Stomach smooth muscle (tissue), 2 donors: ENCODE results near the gene HYPK.

Source experiments
- H3K27ac ChIP-seq: one replicate; pipeline ENCODE4 v1.7.0; 2013; ENCODE audit warnings: mild to moderate bottlenecking, low read length, inconsistent platforms
- H3K27me3 ChIP-seq, 2 donors: one replicate each; pipeline ENCODE4 v1.7.0; 2013; ENCODE audit warnings: low read length in 2 of 2; ENCODE audit not compliant: insufficient read depth in 2 of 2, control insufficient read depth in 1 of 2
- H3K36me3 ChIP-seq, 2 donors: one replicate each; pipeline ENCODE4 v1.7.0; 2013; ENCODE audit warnings: low read length in 2 of 2; ENCODE audit not compliant: control insufficient read depth in 2 of 2, insufficient read depth in 2 of 2
- H3K4me1 ChIP-seq: one replicate; pipeline ENCODE4 v1.7.0; 2013; ENCODE audit warnings: low read length; ENCODE audit not compliant: control insufficient read depth, insufficient read depth
- H3K4me3 ChIP-seq, 2 donors: one replicate each; pipeline ENCODE4 v1.7.0; 2013; ENCODE audit warnings: low read length in 2 of 2
- H3K9ac ChIP-seq, 2 donors: one replicate each; pipeline ENCODE4 v1.7.0; 2013; ENCODE audit warnings: low read length in 2 of 2, mild to moderate bottlenecking in 1 of 2
- H3K9me3 ChIP-seq, 2 donors: one replicate each; pipeline ENCODE4 v1.7.0; 2013; ENCODE audit warnings: low read length in 2 of 2; ENCODE audit not compliant: control insufficient read depth in 2 of 2
- donor health status: healthy.
- donor health status: Pancreatic carcinoma.

The HYPK gene

GRCh38 chr15:43800286-43801141, at the start of gene HYPK:
Gene HYPK (plus strand): TSS chr15:43800599. CDS start chr15:43800623, 24 bp downstream.
- H3K9ac ChIP-seq: peak within 1 kb of the TSS; percentile 76 to 92
- H3K9me3 ChIP-seq: no peaks in the 10 kb centered on the region
- H3K4me1 ChIP-seq: peaks cover 31% of the 10 kb centered on the region
- H3K4me3 ChIP-seq: peak within 1 kb of the TSS; percentile 89 to 99
- peak within 1 kb of the TSS; percentile 92 for H3K27ac ChIP-seq
- peaks cover 32 to 33% of the 10 kb centered on the region in 2 donors for H3K36me3 ChIP-seq
- H3K27me3 ChIP-seq: no peaks in the 10 kb centered on the region

- Histone ChIP-seq H3K9ac (no peak overlapping the region), H3K4me3 (no peak overlapping the region), H3K4me1 (peaks cover 8% of the 10 kb centered on the region), H3K9me3 (no peaks in the 10 kb centered on the region), H3K36me3 (peaks cover 5 to 9% of the 10 kb centered on the region in 2 donors), H3K27ac (no peak overlapping the region), H3K27me3 (no peaks in the 10 kb centered on the region)
These were observed 48.5 kb upstream of the HYPK start for GRCh38 chr15:43751885-43752284.

DNA sequence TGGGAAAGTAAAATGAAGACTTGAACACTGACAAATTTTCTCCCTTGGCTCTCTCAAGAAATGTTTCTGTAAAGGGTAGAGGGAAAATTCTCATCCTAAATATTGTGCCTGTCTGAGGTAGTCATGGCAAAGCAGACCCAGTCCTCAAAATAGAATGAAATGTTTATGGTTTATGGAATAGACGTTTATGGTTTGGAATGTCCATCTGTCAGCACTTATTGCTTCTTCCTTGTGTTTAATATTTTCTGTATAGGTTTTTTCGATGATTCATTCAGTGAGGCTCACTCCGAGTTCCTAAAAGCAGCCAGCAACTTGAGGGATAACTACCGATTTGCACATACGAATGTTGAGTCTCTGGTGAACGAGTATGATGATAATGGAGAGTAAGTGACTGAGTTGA, 37.6 kb upstream of the HYPK start:
- no peaks in the 10 kb centered on the region for H3K9me3 ChIP-seq
- H3K36me3 ChIP-seq: peaks cover 30 to 41% of the 10 kb centered on the region in 2 donors
- H3K27ac ChIP-seq: no peak overlapping the region
- H3K4me1 ChIP-seq: peaks cover 5% of the 10 kb centered on the region
- no peaks in the 10 kb centered on the region for H3K27me3 ChIP-seq
- H3K4me3 ChIP-seq: no peak overlapping the region
- H3K9ac ChIP-seq: no peak overlapping the region

DNA sequence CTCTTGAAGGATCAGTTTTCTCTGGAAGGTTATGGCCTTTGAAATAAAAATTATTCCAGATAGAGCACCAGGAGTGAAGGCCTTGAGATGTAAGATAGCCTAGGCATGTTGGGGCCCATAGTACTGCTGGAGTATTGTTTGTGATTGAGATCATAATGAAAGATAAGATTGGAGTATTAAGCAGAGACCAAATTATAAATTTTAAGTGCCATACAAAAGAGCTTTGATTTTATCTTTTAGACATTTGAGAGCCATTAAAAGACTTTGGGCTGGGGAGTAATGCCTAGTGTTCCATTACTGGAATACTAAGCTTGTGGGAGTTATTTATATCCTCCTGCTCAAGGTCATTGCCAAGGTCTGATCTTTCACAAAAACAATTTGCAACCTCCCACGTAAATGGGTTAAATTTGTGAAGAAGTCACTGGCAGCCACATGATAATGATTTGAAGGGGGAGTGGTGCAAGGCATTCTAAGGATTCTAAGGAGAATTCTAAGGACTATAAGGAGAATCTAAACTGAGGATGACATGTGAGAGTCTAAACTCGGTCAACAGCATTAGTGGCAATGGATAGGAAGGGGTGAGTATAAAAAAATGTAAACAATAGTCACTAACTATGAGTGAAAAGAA, 36.5 kb upstream of the HYPK start:
- peaks cover 30 to 45% of the 10 kb centered on the region in 2 donors for H3K36me3 ChIP-seq
- H3K27me3 ChIP-seq: no peaks in the 10 kb centered on the region
- peaks cover 5% of the 10 kb centered on the region for H3K4me1 ChIP-seq
- H3K9ac ChIP-seq: no peak overlapping the region
- no peak overlapping the region for H3K4me3 ChIP-seq
- no peak overlapping the region for H3K27ac ChIP-seq
- no peaks in the 10 kb centered on the region for H3K9me3 ChIP-seq

DNA sequence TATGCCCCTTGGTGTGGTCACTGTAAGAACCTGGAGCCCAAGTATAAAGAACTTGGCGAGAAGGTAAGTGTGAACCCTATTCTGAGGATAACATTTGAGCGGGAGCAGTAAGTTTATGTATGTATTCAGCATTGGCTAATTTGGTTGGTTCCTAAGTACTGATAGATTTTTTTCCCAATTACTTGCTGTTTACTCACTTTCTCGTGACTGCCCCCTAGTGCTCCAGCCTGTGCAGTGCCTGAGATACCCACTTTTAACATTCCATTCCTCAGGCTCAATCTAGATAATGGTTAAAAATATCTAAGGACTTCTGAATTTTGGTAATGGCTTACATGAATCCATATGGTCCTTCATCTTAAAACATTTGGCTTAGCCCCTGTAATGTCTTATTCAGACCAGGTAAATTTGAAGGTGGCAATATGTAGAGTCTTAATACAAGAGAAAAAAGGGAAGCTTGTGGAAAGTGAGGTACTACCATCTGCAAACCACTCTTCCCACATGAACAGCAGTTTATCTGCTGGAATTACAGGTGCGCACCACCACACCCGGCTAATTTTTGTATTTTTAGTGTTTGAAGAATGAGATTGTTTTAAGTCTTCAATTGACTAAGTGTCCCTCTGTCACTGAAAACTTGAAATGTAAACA, 30.7 kb upstream of the HYPK start:
- no peak overlapping the region for H3K9ac ChIP-seq
- no peaks in the 10 kb centered on the region for H3K9me3 ChIP-seq
- peaks cover 48 to 49% of the 10 kb centered on the region in 2 donors for H3K36me3 ChIP-seq
- no peak overlapping the region for H3K4me3 ChIP-seq
- no peaks in the 10 kb centered on the region for H3K27me3 ChIP-seq
- no peak overlapping the region for H3K27ac ChIP-seq
- H3K4me1 ChIP-seq: no peaks in the 10 kb centered on the region

- H3K27ac ChIP-seq: no peak overlapping the region
- peaks cover 8% of the 10 kb centered on the region for H3K4me1 ChIP-seq
- H3K9me3 ChIP-seq: no peaks in the 10 kb centered on the region
- H3K9ac ChIP-seq: no peak overlapping the region
- H3K36me3 ChIP-seq: peaks cover 29 to 30% of the 10 kb centered on the region in 2 donors
- H3K4me3 ChIP-seq: no peak overlapping the region
- no peaks in the 10 kb centered on the region for H3K27me3 ChIP-seq
These were observed 28.6 kb upstream of the HYPK start for GRCh38 chr15:43771816-43772215.

DNA sequence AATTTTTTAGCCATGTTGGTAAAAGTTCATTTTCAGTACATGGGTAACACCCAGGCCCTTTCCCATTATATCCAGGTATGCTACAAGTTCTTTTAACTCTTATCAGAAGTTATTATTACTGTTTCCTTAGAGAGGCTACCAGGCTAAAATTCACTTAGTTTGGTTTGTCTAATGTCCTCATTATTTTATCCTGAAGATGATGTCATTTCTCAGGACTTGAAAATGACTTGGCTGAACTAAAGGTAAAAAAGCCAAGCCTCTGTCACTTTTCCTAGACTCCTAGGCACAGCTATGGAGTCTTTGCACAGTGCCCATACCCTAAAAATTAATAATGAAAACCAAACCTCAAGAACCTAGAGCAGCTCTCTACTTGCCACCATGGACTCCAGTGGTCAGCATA, 27.8 kb upstream of the HYPK start:
- peaks cover 28 to 30% of the 10 kb centered on the region in 2 donors for H3K36me3 ChIP-seq
- no peak overlapping the region for H3K4me3 ChIP-seq
- H3K9me3 ChIP-seq: no peaks in the 10 kb centered on the region
- H3K27me3 ChIP-seq: no peaks in the 10 kb centered on the region
- H3K9ac ChIP-seq: no peak overlapping the region
- no peak overlapping the region for H3K27ac ChIP-seq
- H3K4me1 ChIP-seq: peaks cover 15% of the 10 kb centered on the region

DNA sequence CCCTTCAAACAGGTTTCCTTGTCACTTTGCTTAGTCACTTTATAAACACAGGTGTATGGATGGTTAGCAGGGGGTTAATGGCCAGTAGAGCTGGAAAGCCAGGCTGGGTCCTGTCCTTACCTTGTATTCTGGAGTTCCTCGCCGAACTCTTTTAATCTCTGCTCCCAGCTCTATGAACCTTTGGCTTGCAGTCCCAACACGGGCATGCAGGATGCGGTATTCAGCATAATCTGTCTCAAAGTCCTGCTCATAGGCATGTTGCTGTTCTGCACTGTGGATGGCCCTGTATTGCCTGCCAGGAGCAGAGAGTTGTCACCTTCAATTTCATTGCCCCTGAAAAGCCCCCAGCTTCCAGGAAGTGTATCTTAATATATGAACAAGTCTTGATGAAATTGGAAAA, 26.3 kb upstream of the HYPK start:
- Histone ChIP-seq H3K9ac (no peak overlapping the region), H3K4me1 (peaks cover 16% of the 10 kb centered on the region), H3K27me3 (no peaks in the 10 kb centered on the region), H3K27ac (no peak overlapping the region), H3K36me3 (peaks cover 19 to 30% of the 10 kb centered on the region in 2 donors), H3K4me3 (no peak overlapping the region), H3K9me3 (no peaks in the 10 kb centered on the region)

GRCh38 chr15:43775411-43775965, 24.9 kb upstream of the HYPK start:
- Histone ChIP-seq H3K27ac (peak overlapping the region; percentile 87), H3K9me3 (no peaks in the 10 kb centered on the region), H3K9ac (no peak overlapping the region), H3K27me3 (no peaks in the 10 kb centered on the region), H3K4me1 (peaks cover 16% of the 10 kb centered on the region), H3K4me3 (no peak overlapping the region), H3K36me3 (peaks cover 15 to 21% of the 10 kb centered on the region in 2 donors)

- peak overlapping the region; percentile 87 for H3K27ac ChIP-seq
- H3K9ac ChIP-seq: peak overlapping the region in 1 of 2 donors; percentile 74
- H3K4me1 ChIP-seq: peaks cover 16% of the 10 kb centered on the region
- H3K9me3 ChIP-seq: no peaks in the 10 kb centered on the region
- H3K36me3 ChIP-seq: peaks cover 13 to 16% of the 10 kb centered on the region in 2 donors
- H3K27me3 ChIP-seq: no peaks in the 10 kb centered on the region
- peak overlapping the region; percentile 83 to 89 for H3K4me3 ChIP-seq
These were observed 24.2 kb upstream of the HYPK start for GRCh38 chr15:43776101-43776717.
